Measurements from ENCODE around the gene SCAF8. TPM values are rescaled to one million over a fixed set of nuclear protein-coding genes. Genes with fewer than 3 reads are reported as not detected.
"Not testable (repeated sequence)": the region's sequence is repeated elsewhere in the genome, so short reads cannot be mapped to it uniquely, and the experiment has no call there.

Gene SCAF8
- total RNA-seq, 1 donor from 2014 or later: 37.4 TPM

GRCh38 chr6:154773610-154774089 lies 40.4 kb downstream of the SCAF8 start:
- DNase-seq (ENCODE audit: low spot score): no peak

- not testable (repeated sequence) for DNase-seq (ENCODE audit: low spot score)
Observed at GRCh38 chr6:154779157-154779556, 45.9 kb downstream of the SCAF8 start.

DNA sequence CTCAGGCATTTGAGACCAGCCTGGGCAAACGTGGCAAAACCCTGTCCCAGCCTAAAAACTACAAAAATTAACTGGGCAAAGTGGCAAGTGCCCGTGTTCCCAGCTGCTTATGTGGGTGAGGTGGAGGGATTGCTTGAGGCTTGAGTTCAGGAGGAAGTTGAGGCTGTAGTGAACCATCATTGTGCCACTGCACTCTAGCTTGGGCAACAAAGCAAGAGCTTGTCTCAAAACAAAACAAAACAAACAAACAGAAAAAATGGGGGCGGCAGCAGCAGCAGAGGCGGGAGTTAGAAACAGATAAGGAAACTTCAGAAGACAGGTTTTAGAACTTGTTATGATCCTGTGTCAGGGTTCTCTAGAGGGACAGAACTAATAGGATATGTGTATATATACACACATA lies 49.0 kb downstream of the SCAF8 start:
- no peak for DNase-seq (ENCODE audit: low spot score)

- no peak for DNase-seq (ENCODE audit: low spot score)
Observed at GRCh38 chr6:154783229-154783628, 50.0 kb downstream of the SCAF8 start.

GRCh38 chr6:154785075-154785474 lies 51.9 kb downstream of the SCAF8 start:
- DNase-seq (ENCODE audit: low spot score): no peak

DNA sequence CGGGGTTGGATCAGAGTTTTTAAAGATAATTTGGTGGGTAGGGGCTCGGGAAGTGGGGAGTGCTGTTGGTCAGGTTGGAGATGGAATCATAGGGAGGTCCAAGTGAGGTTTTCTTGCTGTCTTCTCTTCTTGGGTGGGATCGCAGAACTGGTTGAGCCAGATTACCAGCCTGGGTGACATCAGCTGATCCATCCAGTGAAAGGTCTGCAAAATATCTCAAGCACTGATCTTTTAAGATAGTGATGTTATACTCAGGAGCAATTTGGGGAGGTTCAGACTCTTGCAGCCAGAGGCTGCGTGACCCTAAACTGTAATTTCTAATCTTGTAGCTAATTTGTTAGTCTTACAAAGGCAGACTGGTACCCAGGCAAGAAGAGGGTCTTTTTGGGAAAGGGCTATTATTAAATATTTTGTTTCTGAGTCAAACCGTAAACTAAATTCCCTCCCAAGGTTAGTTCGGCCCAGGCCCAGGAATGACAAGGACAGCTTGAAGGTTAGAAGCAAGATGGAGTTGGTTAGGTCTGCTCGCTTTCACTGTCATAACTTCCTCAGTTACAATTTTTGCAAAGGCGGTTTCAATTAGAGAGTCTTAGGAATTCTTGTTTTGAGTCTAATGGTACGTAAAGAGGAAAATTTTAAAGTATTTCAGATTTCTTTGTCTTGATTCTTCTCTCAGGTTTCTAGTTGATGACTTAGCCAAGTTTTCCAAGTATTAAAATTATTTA lies 53.1 kb downstream of the SCAF8 start:
- no peak for DNase-seq (ENCODE audit: low spot score)

DNA sequence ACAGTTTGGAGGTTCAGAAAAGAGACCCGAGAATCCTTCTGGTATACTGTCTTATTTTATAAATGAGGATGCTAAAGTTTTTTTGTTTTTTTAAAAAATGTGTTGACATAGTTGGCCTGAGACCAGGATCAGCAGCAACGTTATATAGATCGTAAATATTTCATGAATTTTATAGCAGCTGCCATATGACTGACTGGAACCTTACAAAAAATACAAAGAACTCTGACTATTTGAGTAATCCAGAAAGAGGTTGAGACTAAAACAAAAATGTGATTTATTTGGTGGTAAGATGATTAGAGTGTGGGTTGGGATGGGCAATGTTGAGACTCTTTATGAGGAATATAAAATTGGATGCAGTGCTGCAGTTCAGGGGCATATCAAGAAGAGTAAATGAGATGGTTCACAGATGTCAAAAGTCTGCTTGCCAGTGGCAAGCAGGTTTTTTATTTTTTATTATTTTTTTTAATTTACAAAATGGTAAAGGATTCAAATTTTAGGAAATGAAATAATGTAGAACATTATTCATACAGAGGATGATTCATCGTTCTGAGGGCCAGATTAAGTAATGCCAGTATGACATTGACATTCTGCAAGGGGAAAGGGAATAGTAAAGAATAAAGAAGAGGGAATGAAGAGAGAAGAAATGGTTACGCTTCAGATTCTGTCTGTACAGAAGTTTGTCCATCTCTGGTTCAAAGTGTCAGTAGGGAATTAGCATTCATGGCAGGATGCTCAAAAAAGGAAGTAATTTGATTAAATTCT lies 58.5 kb downstream of the SCAF8 start:
- DNase-seq (ENCODE audit: low spot score): no peak

- DNase-seq (ENCODE audit: low spot score): no peak
Observed at GRCh38 chr6:154792325-154792724, 59.1 kb downstream of the SCAF8 start.

- DNase-seq (ENCODE audit: low spot score): no peak
Observed at GRCh38 chr6:154792761-154793160, 59.5 kb downstream of the SCAF8 start.

GRCh38 chr6:154796484-154796883 lies 63.3 kb downstream of the SCAF8 start:
- DNase-seq (ENCODE audit: low spot score): no peak

DNA sequence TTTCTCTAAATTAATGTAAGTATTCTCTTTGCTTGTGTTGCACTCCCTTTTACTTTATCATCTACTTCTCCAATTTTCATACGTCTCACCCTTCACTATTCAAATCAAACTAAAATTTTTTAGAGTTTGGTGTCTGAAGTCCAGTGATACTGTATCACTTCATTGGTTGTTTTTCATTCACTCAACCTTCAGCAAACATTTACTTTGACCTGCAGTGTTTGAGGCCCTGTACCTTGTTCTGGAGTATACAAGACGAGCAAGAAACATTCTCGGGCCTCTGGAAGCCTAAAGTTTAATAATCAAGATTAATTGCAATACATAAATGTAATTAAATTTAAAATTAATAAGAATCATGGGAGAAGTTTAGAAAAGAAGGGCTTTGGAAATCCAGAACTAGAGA lies 64.6 kb downstream of the SCAF8 start:
- DNase-seq (ENCODE audit: low spot score): no peak

DNA sequence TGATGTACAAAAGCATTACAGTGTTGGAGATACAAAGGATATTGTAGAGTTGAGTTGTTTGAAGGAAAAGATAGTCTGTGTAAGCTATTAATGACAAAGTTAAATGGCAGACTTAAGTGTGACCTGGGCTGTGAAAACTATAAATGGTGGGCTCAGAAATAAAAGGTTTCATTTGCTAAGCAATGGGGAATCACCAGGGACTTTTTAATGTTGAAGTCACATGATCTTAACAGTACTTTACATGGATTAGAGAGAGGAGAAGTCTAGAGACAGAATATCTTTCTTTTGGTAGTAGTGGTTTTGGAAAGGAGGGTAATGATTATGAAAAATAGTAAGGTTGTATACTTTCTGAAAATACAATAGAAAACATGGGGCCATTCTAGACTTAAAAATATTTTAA lies 67.1 kb downstream of the SCAF8 start:
- DNase-seq (ENCODE audit: low spot score): no peak

GRCh38 chr6:154805288-154805911 lies 72.2 kb downstream of the SCAF8 start:
- no peak for DNase-seq (ENCODE audit: low spot score)

DNA sequence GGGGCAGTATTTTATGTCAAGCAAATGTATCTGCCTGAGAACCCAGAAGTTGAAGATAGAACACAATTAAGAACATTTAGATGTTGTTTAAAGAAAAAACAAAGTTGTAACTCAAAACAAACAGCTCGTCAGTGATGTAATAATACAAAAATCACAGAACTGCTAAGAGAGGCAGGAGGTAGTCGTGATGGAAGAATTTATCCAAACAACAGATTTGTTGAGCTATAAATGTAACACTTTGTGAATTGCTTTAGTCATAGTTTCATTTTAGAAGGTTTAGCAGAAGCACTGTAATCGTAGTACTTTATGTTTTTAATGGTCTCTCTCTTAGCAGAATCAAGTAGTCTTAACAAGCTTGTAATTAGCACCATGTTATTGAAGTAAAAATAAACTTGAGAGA lies 73.6 kb downstream of the SCAF8 start:
- DNase-seq (ENCODE audit: low spot score): no peak

- not testable (repeated sequence) for DNase-seq (ENCODE audit: low spot score)
Observed at GRCh38 chr6:154811663-154812062, 78.4 kb downstream of the SCAF8 start.

- no peak for DNase-seq (ENCODE audit: low spot score)
Observed at GRCh38 chr6:154814063-154814462, 80.8 kb downstream of the SCAF8 start.

DNA sequence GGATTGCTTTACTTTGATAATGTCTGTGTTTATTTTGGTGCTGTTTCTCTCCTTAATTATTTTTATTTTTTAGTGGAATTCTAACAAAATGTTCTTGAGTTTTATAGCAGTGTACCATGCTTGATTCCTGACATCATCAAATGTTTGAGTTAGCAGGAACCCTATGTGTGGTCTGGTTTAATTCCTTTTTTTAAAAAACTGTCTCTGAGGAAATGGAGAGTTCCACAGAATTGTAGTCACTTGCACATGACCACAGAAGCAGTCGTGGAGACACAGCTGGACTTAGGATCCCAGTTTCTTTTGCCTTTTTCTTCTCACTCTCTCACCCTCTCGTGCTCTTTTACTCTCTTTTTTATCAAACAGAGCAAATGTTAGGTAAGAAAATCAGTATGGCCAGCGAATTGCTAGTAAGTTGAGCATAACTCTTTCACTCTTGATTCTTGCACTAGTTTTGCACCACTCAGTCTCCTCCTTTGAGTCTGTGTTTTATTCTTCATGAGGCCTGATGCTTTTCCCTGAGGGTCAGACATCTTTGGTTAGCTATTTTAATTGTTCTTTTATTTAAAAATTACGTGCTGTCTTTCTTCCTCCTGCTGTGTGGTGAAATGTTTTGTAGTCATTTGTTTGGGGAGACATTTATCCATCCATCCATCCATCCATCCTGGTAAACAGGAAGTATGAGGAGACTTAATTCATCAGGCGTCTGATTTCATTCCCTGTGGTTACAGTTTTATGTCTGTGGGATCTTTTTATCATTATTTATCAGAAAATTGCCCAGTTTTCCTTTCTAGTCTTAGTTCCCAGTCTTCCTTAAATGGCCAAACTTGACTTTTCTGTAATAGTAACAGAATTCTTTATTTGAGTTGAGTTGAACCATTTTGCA lies 83.0 kb downstream of the SCAF8 start:
- no peak for DNase-seq (ENCODE audit: low spot score)

DNA sequence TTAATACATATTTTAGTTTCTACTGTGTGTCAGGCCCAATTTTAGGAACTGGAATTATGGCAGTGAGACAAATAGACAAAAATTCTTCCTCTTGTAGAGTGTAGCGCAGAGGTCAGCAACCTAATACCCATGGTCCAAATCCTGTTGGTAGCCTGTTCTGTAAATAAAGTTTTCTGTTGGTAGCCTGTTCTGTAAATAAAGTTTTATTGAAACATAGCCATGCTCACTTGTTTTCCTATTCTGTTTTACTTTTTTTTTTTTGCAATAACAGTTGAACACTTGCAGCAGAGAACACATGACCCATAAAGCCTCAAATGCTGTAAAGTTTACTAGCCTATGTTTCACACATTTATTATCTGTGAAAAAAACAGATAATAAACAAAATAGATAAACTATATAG lies 87.9 kb downstream of the SCAF8 start:
- no peak for DNase-seq (ENCODE audit: low spot score)

DNA sequence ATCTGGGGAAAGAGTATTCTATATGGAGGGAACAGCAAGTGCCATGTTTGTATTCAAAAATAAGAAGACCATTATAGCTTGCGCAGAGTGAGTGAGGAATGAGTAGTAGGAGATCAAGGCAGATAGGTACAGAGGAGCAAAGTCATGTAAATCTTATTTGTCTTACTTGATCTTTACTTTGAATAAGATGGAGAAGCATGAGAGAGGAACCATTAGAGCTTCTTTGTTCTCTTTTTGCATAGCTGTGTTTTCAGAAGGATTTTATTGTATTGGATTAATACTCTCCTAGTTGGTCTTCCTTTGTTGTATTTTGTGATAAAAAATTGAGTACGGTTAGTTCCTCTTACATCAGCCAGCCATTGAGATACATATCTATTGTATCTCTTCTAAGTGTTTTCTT lies 88.4 kb downstream of the SCAF8 start:
- DNase-seq (ENCODE audit: low spot score): no peak

DNA sequence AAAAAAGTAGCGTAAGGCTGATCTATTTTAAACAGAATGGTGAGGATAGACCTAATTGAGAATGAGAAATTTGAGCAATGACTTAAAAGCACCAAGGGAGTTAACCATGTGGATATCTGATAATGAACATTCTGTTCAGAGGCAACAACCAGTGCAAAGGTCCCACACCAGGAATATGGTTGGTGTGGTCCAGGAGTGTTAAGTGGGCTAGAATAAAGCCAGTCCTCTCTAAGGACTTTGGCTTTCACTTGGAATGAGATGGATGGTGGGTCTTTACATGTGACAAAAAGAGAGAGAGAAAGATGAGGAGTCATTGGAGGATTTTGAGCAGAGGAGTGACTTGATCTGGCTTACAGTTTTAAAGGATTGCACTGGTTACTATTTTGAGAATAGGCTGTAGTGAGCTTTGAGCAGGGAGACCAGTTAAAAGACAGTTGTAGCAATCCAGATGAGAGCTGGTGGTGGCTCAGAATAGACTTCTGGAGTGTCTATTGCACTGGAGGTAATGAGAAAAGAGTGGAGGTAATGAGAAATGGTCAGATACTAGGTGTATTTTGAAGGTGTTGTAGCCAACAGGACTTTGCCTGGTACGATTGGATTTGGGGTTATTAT lies 89.8 kb downstream of the SCAF8 start:
- DNase-seq (ENCODE audit: low spot score): no peak

DNA sequence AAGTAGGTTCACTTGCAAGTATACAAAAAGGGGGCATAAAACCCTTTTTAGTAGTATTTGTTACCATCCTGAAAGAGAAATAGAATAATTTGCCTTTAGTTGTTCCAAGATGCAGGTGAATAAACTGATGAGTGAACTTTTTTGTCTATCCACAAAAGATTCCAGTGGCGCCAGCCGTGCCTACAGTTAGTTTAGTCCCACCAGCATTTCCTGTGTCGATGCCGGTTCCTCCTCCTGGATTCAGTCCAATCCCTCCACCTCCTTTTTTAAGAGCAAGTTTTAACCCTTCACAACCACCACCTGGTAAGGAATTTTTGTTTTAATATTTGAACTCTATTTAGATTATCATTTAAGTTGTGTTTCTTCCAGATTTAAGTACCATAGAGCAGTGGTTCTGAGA lies 90.9 kb downstream of the SCAF8 start:
- no peak for DNase-seq (ENCODE audit: low spot score)

All from mucosa of gallbladder (tissue), 1 donor.